Stimulated activated CD4-positive, alpha-beta T cell treated with anti-CD3 and anti-CD28 coated beads, Interleukin-1b, Interleukin-23, amount 100 ng/mL, for 4 hours (primary cell): Measurements from ENCODE around the gene LPCAT2.

Experiments
- DNase-seq, 2 donors: peaks; one replicate each; pipeline ENCODE4 v3.0.0-alpha.2; 2020; ENCODE audit warnings: low read depth in 2 of 2

The LPCAT2 gene

DNA sequence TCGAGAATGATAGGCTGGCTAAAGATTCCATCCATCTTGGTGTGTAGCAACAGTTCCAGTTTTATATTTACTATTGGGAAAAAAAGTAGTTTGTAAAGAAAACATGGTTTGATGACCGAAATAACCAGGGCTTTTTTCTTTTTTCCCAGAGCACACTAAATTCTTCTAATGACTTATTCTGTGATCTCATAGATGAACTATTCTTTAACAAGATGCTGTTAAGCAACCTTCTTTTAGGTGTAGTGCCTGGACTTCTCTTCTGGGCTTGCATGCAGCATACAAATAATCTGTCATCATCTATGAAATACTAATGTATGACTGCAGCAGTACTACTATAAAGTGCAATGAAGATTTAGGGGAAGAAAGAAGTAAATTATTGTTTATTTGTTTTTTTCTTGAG is 46.6 kb downstream of the LPCAT2 start:
- DNase-seq: no peak

DNA sequence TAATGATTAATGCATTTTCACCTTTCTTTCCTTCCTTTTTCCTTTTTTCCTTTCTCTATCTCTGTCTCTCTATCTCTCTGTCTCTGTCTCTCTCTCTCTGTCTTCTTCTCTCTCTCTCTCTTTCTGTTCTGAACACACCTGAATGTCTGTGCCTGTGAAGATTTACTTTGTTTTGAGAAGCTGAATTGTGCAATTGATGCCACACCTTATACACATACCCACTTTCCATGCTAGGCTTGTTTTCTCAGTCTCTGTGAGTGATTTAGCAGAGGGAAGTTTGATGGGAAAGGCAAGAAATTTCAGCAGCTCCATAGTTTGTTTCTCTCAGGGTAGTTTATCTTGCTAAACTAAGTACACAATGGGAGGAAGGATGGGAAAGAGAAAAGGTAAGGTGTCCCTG is 48.3 kb downstream of the LPCAT2 start:
- no peak for DNase-seq

DNA sequence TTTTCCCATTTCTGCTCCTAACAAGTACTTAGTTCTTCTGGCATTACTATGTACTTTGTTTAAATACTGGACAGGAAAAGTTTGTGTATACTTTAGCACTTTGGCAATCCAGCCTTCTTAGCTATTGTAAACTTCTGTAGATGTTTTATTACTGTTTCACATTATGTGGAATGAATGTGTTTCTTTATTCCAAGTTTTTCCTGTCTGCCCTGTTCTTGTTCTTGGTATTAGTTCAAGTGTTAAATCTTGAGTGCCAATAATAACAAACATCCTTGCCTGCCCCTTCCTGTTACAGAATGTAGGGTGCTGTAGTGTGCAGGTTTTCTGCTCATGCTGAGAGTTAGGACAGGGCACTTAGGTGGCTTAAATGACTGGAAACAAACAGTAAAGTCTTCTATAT is 50.4 kb downstream of the LPCAT2 start:
- no peak for DNase-seq

DNA sequence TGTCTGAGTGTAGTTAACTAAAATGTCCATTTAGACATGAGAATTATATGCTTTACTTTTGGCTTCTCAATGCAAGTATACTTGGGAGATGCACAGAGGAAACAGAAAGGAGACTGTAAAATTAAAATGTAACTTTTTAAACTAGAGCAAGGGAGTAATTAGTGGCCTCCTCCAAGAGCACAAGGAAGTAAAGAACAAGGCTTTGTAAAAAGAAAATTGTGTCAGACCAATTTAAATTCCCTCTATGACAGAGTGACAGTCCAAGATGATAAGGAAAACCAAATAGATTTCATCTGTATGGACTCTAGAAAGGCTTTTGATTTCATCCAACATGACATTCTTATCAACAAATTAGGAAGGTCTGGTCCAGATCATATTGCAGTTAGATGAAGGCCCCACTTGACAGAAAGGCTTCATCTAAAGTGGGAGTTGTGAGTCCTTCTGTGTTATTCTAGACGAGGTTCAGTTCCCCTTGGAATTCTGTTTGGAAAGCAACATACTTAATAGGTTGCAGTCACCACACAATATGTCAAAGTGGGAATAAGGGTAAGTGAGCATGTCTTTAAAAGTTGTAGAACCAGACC is 51.2 kb downstream of the LPCAT2 start:
- DNase-seq: no peak

DNA sequence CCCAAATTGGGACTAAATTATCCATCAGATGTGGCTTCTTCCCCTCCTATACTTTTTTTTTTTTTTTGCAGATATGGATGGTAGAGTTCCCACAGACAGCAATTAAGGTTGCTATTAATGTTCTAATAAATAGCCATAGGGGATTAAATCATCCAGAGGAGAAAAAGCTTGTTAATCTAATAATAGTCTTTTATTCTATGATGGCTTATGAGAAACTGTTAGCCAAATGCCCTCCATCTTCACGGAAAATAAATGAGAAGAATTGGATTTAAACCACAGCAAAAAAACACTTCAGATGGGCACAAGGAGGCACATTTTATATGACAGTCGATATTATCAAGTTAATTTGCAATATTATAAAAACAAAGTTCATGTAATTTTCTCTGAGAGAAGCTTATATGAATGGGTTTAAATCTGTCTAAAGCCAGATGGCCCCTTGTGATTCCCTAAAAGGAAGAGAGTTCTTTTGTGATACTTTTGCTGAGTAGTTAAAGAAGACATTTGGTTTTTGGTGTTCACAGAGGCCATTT is 52.5 kb downstream of the LPCAT2 start:
- no peak for DNase-seq

DNA sequence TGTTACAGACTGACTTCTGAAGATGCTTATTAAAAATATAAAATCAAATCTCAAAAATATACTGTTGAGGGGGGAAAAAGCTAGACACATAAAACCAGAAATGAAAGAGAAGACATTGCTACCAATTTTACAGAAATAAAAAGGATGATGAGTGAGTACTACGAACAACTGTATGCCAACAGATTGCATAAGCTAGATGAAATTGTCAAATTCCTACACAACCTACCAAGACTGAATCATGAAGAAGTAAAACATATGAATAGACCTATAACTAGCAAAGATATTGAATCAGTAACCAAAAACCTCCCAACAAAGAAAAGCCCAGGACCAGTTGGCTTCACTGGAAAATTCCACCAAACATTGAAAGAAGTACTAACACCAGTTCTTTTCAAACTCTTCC is 54.1 kb downstream of the LPCAT2 start:
- no peak for DNase-seq

DNA sequence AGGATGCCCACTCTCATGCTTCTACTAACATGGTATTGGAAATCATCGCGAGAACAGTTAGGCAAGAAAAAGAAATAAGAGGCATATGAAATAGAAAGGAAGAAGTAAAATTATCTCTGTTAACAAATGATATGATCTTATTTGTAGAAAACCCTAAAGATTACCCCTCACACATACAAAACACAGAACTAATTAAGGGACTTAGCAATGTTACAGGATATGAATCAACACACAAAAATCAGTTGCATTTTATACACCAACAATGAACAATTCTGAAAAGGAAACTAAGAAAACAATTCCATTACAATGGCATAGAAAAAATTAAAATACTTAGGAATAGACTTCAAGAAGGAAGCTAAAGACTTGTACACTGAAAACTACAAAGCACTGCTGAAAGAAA is 54.9 kb downstream of the LPCAT2 start:
- DNase-seq: no peak

DNA sequence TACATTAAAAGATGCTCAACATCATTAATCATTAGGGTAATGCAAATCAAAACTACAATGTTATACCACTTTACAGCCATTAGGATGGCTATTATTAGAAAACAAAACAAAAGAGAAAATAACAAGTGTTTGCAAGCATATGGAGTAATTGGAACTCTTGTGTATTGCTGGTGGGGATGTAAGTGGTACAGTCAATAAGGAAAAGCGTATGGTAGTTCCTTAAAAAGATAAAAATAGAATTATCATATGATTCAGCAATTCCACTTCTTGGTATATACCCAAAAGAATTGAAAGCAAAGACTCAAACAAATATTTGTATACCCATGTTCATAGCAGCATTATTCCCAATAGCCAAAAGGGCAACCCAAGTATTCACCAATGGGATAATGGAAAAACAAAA is 56.2 kb downstream of the LPCAT2 start:
- DNase-seq: no peak

DNA sequence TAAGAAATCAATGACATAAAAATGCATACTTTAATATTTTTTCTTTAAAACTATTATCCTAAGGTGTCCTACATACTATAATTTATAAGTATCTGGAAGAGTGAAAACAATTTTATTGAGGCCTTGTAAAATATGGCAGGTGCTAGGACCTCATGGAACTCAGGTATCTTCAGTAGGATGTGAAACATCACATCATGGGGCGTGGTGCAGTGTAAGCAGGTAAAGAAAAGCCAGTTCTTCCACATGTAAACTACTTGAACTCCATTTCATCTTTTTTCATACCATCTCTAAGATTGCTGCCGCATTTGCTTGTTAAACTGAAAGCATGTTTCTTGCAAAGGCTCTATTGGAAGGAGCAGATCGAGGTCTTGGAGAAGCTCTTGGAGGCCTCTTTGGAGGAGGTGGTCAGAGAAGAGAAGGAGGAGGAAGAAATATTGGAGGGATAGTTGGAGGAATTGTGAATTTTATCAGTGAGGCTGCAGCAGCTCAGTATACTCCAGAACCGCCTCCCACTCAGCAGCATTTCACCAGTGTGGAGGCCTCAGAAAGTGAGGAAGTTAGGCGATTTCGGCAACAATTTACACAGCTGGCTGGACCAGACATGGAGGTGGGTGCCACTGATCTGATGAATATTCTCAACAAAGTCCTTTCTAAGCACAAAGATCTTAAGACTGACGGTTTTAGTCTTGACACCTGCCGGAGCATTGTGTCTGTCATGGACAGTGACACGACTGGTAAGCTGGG is 57.7 kb downstream of the LPCAT2 start, which contains the start of gene CAPNS2:
Gene CAPNS2, plus strand, starts transcription at position 253 of the 744 bp plus-strand sequence. Its CDS starts 73 bp downstream, at position 326.
- DNase-seq: no peak

DNA sequence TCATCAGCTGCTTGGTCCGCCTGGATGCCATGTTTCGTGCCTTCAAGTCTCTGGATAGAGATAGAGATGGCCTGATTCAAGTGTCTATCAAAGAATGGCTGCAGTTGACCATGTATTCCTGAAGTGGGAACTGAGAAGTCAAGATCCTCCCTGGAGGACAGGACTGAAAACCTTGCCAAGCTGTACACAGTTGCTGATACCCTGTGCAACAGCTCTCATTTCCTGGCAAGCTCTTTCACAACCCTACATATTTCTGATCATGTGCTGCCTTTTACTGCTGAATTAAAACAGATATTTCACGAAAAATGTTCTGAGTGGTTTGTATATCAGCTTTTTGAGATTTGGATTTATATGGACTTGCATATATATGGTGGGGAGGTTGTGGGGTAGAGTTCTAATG is 58.5 kb downstream of the LPCAT2 start:
- no peak for DNase-seq

DNA sequence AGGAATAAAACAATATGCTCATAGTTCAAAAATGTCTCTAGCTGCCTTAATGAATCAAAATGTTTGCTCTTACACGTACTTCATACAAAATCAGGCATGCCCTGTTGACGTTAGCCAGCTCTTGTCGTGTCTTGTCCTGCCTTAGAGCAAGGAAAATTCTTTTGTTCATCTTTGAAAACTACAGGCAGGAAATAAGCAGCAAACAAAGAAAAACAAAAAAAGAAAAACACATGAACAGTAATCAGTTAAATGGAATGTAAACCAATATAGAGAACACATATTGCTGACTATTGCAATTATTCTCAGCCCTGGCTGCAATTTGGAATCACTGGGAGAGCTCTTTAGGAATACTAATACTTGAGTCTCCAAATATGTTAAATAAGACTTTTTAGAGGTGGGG is 59.3 kb downstream of the LPCAT2 start:
- DNase-seq: no peak

DNA sequence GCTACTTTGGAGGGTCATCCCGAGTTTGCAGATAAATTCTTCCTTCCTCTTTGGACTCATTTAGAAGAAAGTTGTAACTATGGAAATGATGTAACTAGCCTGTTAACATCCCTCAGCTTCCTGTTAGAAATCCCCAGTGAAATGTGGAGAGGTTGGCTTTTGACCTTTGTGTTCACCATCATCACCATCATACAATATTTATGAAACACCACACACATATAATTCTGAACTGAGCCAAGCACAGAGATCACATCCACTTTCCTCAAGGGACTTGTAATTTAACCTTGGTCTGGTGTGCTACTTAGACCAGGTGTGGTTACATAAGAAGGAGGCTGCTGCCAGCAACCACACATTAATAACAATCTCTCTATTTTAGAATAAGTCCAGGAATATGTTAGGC is 60.2 kb downstream of the LPCAT2 start:
- DNase-seq: no peak

DNA sequence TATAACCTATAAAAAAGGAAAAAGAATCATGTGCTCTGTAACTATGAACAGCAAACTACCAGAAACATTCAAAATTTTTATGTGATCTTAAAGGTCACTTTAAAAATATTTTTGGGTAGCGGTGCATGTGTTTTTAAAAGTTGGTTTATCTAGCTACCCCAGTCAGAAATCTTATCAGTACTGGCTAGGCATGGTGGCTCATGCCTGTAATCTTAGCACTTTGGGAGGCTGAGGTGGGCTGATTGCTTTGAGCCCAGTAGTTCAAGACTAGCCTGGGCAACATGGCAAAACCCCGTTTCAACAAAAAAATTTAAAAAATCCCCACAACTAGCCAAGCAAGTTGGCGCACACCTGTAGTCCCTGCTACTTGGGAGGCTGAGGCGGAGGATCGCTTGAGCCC is 61.3 kb downstream of the LPCAT2 start:
- DNase-seq: no peak

DNA sequence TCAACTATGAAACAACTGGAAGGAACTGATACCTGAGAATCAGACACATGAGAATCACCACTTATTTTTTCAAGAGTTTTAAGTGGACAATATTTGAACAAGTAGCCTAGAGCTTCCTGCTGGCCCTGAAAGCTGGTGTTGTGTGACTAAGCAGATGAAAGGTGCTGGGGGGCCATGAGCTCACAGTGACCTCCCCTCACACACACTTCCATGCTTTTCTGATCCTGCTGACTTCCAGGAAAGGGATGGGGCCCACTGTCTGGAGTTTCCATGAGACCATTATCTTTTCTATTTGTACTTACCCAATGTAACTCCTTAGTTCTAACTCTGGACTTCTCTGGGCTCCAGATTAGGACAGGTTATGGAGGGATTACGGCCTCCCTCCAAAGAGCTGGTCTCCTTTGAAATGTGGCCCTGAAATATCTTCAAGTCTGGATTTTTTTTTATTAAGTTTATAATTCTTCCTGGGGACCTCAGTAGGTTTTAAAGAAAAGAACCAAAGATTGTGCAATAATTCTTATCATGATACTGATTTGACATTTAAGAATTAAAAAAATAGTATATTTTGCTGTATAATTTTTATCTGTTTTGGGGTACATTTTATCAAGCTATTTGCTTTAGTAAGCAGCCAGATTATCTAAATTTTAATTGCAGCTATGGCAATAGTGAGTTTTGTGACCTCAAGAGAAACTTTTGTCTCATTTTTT is 62.5 kb downstream of the LPCAT2 start:
- DNase-seq: no peak

DNA sequence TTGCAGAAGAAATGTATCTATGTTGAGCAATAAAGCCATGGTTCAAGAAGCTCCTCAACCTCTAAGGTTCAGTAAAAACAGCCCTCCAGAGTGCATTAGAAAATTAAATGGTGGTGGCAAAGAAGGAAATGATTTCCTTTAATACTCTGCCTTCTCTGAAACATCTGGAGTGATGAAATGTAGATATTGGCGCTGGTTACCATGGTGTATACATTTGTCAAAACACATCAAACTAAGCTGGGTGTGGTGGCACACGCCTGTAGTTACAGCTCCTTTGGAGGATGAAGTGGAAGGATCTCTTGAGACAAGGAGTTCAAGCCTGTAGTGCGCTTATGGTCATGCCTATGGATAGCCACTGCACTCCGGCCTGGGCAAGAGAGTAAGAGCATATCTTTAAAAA is 63.6 kb downstream of the LPCAT2 start:
- DNase-seq: no peak

DNA sequence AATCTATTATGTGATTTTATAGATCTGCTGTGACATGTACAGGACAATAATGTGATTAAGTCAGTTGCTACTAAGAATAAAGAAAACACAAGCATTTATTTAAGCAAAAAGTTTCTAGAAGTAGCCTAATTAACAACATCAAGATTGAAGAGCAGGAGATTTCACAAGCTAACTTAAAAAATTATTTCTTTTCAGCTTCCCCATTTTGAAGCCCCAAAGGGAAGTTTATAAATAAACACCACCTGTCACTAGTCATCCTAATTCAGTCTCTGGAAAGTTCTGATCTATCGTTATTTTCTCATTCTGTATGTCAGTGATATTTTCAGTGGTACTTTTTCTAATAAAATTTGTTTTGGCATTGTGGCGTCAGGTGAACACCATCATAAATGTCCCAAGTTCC is 65.9 kb downstream of the LPCAT2 start:
- DNase-seq: no peak

DNA sequence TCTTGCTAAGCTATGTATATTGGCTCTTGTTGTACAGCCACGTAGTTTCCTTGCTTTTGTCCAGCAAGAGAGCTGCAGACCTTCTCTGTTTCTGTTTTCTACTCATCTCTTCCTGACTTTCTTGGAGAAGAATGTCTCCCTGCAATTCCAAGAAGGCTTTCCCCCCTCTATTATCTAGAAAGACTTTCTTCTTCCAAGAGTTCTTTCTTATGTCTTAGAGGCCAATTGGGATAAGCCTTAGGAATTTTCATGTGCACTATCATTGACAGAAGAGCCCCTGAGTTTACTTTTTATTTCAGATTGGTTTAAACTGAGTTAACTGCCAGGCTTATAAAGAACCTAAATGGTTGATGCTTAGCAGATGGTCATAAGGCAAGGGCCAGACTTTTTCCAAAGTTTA is 66.6 kb downstream of the LPCAT2 start:
- no peak for DNase-seq

DNA sequence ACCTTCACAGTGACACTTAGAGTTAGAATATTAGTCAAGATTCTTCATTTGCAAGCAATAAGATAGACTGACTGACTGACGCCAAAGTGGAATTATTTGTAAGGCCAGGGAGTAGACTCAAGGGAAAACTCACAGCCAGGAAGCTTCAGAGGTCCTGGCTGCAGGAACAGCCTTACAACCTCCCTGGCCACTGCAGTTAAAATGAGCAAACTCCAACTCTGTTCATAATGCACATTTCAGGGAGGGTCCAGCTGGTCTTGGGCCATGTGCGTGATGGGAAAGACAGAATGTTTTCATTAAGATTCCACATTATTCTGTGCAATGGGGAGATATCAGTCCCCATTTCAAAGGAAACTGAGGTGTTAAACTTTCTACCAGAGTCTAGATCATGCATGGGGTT is 67.5 kb downstream of the LPCAT2 start:
- no peak for DNase-seq

DNA sequence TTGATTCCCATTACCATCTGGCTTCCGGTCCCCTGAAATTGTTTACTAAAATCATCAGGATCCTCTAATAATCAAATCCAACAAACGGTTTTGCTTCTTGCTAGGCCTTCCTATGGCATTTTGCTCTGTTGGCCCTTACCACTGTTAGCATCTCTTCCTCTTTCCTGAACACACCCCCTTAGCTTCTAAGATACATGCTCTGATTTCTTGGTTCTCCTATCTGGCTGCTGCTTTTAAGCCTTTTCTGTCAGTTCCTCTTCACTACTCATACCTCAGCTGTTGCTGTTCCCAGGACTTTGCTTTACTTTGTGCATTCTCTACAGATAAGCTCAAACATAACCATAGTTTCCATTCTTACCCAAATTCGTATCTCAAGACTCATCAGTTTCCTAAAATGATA is 69.0 kb downstream of the LPCAT2 start:
- no peak for DNase-seq

DNA sequence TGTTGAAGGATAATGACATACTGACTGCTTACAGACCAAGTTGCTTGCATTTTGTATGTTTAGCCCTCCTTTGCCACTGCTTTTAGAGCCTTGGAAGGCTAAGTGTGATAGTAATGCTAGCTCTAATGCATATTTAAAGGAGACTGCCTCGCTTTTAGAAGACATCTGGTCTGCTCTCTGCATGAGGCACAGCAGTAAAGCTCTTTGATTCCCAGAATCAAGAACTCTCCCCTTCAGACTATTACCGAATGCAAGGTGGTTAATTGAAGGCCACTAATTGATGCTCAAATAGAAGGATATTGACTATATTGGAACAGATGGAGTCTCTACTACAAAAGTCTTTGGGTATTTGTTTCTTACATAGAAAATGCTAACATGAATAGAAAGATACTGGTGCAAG is 76.8 kb downstream of the LPCAT2 start:
- no peak for DNase-seq

DNA sequence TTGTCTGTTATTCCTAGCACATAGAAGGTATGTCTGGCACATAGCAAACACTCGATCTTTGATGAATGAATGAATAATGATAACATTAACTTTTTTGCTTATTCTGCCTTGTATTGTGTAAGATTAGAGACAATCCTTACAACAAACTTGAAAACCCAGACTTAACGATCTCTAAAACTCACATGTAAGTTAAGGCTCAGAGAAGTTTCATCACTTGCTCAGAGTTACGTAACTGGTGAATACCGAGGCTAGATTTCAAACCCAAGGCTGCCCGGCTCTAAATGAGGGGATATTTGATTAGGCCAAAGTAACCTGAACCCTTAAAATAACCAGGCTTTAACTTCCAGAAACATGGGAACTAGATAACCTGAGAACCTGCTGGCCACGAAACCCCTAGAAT is 79.9 kb downstream of the LPCAT2 start:
- no peak for DNase-seq

DNA sequence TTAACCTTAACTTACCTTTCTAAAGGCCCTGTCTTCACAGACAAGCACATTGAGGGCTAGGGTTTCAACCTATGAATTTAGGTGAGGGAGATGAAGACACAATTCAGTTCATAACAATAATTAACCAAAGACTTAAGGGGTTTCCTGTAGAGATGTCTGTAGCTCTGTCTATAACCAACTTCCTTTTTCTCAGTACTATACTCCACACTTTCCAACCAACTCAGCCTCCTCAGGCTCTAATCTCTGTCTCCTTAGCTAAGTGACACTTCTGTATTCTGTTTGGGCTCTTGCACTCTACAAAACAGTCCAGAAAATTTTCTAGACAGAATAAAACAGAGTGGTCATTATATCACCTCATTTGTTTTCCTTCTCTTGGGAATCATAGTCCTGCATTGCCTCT is 83.4 kb downstream of the LPCAT2 start:
- DNase-seq: no peak

DNA sequence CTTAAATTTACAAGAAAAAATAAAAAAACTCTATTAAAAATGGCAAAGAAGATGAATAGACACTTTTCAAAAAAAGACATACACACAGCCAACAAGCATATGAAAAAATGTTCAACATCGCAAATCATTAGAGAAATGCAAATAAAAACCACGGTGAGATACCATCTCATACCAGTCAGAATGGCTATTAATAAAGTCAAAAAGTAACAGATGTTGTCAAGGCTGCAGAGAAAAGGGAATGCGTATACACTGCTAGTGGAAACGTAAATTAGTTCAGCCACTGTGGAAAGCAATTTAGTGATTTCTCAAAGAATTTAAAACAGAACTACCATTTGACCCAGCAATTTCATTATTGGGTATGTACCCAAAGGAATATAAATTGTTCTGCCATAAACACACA is 89.1 kb downstream of the LPCAT2 start:
- no peak for DNase-seq
